HG03571 (cell line): Measurements from ENCODE around the gene MATK.
"Not testable (repeated sequence)": the region's sequence is repeated elsewhere in the genome, so short reads cannot be mapped to it uniquely, and the experiment has no call there.

Source experiments
- ATAC-seq: cut with Tn5 transposase; IDR thresholded peaks from one replicate; pipeline ENCODE4 v1.9.1; 2021; ENCODE audit not compliant: unreplicated experiment

MATK gene

GRCh38 chr19:3816566-3817218, 30.5 kb upstream of the MATK start:
- no peak for ATAC-seq

- not testable (repeated sequence) for ATAC-seq
Measured at GRCh38 chr19:3816148-3816547, 30.0 kb upstream of the MATK start.

GRCh38 chr19:3814648-3815047, 28.5 kb upstream of the MATK start:
- ATAC-seq = no peak

- ATAC-seq = no peak
Measured at GRCh38 chr19:3813473-3814392, 27.6 kb upstream of the MATK start.

DNA sequence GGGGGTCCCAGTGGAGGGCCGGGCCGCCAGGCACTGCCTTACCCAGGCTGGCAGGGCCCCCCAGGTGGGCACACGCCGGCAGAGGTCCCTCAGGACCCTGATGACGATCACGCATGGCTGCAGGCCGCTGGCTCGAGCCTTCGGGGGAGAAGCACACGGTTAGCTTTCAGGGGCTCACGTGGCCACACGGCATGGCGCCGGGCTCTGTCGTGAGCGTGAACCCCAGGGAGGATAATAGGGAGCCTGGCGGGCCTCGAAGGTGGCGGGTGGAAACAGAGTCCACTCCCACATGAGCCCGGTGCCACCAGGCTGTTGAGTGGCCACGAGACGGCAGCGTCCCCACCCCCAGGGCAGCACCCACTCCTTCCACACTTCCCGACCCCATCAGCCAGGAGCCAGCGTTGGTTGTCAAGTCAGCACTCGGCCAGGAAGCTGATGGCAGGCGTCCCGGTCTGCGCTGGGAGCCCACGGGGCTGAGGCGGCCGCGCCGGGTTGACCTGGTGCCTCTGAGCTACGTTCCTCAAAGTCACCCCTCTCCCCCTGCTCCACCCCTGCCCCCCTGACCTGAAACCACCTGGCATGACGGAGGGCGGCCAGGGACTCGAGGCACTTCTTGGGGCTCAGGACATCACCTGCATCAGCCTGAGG, 24.7 kb upstream of the MATK start:
- ATAC-seq = no peak

GRCh38 chr19:3809881-3810707, 23.9 kb upstream of the MATK start:
- no peak for ATAC-seq

- no peak for ATAC-seq
Measured at GRCh38 chr19:3808420-3809143, 22.4 kb upstream of the MATK start.

- no peak for ATAC-seq
Measured at GRCh38 chr19:3807574-3808354, 21.6 kb upstream of the MATK start.

GRCh38 chr19:3807131-3807480, 20.9 kb upstream of the MATK start:
- ATAC-seq = no peak

GRCh38 chr19:3805859-3806258, 19.7 kb upstream of the MATK start:
- ATAC-seq = no peak

DNA sequence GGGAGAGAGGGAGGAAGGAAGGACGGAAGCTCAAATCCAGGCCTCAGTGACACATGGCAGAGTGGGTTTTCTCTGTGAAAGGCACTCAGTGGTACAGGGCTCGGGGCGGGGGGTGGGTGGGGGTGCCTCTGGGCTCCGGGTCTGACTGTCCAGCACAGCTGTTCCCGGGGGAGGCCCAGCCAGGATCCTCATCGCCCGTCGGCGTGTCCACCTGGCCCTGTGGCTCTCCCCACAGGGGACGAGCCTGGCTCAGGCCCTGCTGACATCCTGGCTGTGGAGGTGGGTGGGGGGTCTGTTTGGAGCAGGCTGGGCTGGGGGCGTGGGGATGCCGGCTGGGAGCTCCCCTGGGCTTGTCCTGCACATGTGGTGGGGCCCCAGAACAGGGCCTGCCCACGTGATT, 18.2 kb upstream of the MATK start:
- ATAC-seq = no peak

- ATAC-seq = no peak
Measured at GRCh38 chr19:3803986-3804385, 17.8 kb upstream of the MATK start.

DNA sequence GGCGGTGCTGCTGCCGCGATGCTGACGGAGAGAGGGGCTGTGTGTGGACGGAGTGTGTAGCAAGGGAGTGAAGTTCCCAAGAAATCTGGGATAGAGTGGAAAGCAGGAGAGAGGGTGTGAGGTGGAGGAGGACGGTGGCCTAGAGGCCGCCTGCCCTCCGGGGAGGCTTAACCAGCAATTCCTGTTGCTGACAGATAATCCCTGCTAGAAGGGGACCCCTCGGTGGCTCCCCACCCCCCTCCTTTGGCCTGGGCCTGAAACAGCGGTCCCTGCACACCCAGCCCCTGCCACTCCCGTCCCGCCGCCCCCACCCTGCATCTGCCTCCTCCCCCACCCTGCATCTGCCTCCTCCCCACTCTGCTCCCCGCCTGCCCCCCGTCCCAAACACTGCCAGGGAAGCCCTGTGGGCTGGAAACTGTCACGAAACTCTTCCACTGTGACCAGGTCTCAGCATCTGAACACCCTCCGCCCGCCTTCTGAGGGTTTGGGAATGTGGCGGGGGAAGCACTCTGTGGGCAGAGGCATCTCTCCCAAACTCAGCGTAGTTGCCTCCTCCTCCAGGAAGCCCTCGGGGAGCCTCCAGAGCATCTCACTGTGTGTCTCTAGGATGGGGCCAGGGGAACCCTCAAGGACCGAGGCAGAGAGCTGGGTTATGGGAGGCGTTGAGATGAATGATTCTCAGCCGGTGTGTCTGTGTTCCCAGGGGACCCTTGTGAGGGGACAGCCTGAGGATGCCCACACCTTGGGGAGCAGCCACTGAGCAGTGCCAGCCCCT, 17.1 kb upstream of the MATK start:
- no peak for ATAC-seq

DNA sequence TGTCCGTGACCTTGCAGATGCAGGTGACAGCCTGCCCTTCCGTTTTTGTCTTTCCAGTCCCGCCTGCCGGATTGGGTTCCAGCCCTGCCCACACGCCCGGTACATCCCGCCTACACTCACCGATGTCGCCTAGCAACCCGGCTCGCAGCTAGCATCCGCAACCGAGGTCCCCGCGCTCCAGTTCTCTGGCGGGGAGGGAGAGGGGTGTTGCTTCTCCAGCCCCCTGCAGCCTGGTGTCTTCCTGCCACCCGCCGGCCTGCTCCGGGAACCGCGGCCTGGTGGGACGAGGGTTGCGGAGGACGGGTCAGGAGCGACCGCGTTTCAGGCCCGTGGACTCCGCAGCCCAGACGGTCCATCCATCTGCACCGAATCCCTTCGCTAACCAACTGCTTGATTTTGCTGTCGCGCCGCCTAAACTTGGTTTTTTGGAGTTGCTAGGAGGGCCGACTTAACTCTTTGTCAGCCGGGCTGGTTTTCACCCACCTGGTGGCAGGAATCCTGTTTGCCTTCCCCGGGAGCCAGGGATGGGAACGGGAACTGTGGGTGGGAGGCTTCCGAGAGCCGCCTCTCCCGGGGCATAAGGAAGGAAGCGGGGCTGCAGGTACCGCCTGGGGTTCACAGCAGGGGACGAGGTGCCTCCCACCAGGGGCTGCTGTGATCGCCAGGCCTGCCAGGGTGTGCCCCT, 15.4 kb upstream of the MATK start:
- ATAC-seq = no peak

GRCh38 chr19:3800996-3801395, 14.8 kb upstream of the MATK start:
- ATAC-seq = no peak

DNA sequence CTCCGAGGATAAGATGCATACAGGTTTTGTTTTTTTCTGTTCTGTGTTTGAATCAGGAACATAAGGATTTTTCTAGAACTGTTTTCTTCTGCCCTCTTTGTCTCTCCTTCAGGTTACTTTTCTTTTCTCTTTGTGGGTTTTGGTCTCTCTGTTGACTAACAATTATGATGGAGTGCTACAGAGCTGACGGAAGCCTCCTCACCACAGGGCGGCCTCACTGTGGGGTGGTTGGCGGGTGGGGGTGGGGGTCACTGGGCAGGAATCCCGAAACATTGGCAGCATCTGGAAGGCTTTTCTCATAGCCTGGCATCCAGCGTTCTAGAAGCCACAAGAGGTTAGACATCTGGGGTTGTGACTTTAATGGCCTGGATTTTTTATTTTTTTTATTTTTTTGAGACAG, 12.0 kb upstream of the MATK start:
- no peak for ATAC-seq

- no peak for ATAC-seq
Measured at GRCh38 chr19:3796358-3796757, 10.2 kb upstream of the MATK start.

DNA sequence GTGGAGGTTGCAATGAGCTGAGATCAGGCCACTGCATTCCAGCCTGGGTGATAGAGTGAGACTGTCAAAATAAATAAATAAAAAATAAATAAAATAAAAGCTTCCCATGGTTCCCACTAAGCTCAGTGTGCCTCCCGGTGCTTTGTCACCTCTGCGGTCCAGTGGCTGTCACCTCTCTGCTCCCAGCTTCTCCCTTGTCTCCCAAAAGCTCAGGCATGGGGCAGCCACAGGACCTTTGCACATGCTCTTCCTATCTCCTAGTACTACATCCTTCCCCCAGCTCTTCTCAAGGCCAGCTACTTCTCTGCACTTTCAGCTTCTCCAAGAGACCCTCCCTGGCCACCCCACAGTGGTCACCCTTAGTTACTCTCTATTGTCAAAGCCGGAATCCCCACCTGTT, 7.6 kb upstream of the MATK start:
- ATAC-seq = no peak
